Measurements from ENCODE around the gene SLC27A6.
"Not testable (repeated sequence)": the region's sequence is repeated elsewhere in the genome, so short reads cannot be mapped to it uniquely, and the experiment has no call there.

SLC27A6 gene

DNA sequence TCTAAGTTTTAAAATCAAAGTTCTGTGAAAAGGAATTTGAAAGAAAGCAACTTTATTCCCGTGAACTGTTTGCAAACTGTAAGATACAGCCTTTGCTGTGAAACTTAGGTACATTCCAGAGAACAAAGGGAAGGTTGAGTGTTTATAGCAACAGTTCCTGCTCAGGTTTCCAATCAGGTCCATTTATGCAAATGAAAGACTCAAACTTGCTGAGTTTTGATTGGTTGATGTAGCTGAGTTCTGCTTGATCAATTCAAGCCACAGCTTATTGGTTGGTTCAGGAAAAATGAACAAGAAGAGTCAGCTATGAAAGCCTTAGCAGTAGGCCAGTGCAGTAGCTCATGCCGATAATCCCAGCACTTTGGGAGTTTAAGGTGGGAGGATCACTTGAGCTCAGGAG, 37.9 kb downstream of the SLC27A6 start:
- no peak for DNase-seq (ENCODE audit: low read depth)
- Histone ChIP-seq H3K27me3 (replicated peaks; ENCODE audit: control insufficient read depth, insufficient read depth, low read length) (no peaks in the 10 kb centered on the region), H3K36me3 (ENCODE audit: control insufficient read depth, insufficient read depth, low read length, severe bottlenecking) (no peaks in the 10 kb centered on the region), H3K4me3 (ENCODE audit: low read length) (no peak overlapping the region), H3K4me1 (ENCODE audit: control insufficient read depth, insufficient read depth, low read length) (no peaks in the 10 kb centered on the region), H3K9ac (ENCODE audit: low read length) (no peak overlapping the region), H3K9me3 (ENCODE audit: control insufficient read depth, low read length) (no peaks in the 10 kb centered on the region)

DNA sequence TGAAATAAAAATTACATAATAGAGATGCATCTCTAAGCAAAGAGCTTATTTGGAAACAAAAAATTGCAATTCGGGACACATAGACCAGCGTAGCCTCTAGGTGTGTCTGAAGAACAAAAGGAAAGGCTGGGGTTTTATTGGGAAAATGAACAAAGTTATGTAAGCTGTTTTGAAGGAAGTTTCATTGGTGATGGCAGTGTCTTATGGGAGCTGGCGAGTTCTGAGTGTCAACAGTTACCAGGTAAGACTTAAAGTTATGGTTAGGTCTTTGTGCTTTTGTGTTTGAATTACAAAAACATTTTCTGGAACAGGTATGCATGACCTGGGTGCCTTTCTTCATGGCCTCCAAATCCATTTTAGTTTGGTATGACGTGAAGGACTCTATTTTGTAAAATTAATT, 48.9 kb downstream of the SLC27A6 start:
- H3K27me3 ChIP-seq (replicated peaks; ENCODE audit: control insufficient read depth, insufficient read depth, low read length), result no peaks in the 10 kb centered on the region
- H3K4me3 ChIP-seq (ENCODE audit: low read length), result no peak overlapping the region
- no peak for DNase-seq (ENCODE audit: low read depth)
- H3K9ac ChIP-seq (ENCODE audit: low read length), result no peak overlapping the region
- no peaks in the 10 kb centered on the region for H3K4me1 ChIP-seq (ENCODE audit: control insufficient read depth, insufficient read depth, low read length)
- no peaks in the 10 kb centered on the region for H3K9me3 ChIP-seq (ENCODE audit: control insufficient read depth, low read length)
- H3K36me3 ChIP-seq (ENCODE audit: control insufficient read depth, insufficient read depth, low read length, severe bottlenecking), result no peaks in the 10 kb centered on the region

DNA sequence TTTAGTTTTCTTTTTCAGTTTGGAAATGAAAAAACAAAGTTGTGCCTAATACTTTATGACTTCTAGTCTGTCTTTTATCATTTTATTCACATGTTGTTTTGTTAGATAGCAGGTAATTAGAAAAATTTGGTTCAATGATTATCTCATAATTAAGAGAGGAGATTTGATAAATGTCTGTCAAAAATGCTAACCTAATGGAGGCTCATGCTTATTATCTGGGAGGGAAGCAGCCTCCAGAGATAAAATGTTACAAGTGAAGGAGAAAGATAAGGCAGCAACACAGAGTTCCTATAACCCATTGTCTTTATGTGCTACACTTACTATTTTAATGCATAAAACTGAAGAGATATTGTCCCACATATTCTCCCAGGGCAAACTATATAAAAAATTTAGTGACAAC, 53.5 kb downstream of the SLC27A6 start:
- H3K9ac ChIP-seq (ENCODE audit: low read length), result no peak overlapping the region
- H3K9me3 ChIP-seq (ENCODE audit: control insufficient read depth, low read length), result no peaks in the 10 kb centered on the region
- H3K36me3 ChIP-seq (ENCODE audit: control insufficient read depth, insufficient read depth, low read length, severe bottlenecking), result no peaks in the 10 kb centered on the region
- H3K27me3 ChIP-seq (replicated peaks; ENCODE audit: control insufficient read depth, insufficient read depth, low read length), result no peaks in the 10 kb centered on the region
- H3K4me3 ChIP-seq (ENCODE audit: low read length), result no peak overlapping the region
- no peaks in the 10 kb centered on the region for H3K4me1 ChIP-seq (ENCODE audit: control insufficient read depth, insufficient read depth, low read length)
- no peak for DNase-seq (ENCODE audit: low read depth)

DNA sequence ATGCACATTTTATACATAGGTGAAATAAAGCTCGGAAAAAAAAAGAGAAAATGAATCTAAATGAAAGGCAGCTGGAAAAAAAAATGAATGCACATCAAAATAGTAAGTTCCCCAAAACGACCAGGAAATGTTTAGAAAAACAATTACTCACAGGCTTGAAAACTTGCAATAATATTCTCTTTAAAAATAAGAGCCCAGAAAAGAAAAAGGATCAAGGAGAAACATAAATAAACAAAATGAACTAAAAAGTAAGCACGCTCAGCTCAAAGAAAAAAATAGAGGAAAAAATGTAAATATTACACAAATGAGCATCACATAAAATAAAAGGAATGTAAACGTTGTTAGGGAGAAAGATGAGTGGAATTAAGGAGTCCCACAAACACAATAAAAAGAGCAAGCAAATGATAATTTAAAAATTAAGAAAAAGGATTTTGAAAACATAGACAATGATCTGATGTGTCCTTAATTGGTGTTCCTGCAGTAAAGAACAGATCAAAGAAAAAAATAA, 54.2 kb downstream of the SLC27A6 start:
- H3K36me3 ChIP-seq (ENCODE audit: control insufficient read depth, insufficient read depth, low read length, severe bottlenecking), result no peaks in the 10 kb centered on the region
- H3K27me3 ChIP-seq (replicated peaks; ENCODE audit: control insufficient read depth, insufficient read depth, low read length), result no peaks in the 10 kb centered on the region
- H3K9me3 ChIP-seq (ENCODE audit: control insufficient read depth, low read length), result no peaks in the 10 kb centered on the region
- DNase-seq (ENCODE audit: low read depth), result peak; percentile 47
- no peaks in the 10 kb centered on the region for H3K4me1 ChIP-seq (ENCODE audit: control insufficient read depth, insufficient read depth, low read length)
- no peak overlapping the region for H3K9ac ChIP-seq (ENCODE audit: low read length)
- H3K4me3 ChIP-seq (ENCODE audit: low read length), result no peak overlapping the region

DNA sequence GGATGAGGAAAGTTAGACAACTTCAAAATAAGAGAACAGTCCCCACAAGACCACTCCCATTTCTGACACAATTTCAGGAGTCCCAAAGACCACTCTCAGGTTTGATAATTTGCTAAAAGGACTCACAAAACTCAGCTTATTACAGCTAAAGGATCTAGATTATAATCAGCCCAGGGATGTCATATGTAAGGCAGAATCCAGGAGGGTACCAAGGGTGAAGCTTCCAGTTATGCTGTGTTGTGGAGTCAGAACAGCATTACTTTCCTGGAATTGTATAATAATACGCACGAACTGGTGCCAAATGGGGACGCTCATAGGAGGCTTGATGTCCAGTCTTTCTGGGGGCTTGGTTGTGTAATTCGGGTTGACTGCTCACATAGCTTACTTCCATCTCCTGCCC, 55.4 kb downstream of the SLC27A6 start:
- Histone ChIP-seq H3K9ac (ENCODE audit: low read length) (no peak overlapping the region), H3K4me3 (ENCODE audit: low read length) (no peak overlapping the region), H3K36me3 (ENCODE audit: control insufficient read depth, insufficient read depth, low read length, severe bottlenecking) (no peaks in the 10 kb centered on the region), H3K4me1 (ENCODE audit: control insufficient read depth, insufficient read depth, low read length) (no peaks in the 10 kb centered on the region), H3K9me3 (ENCODE audit: control insufficient read depth, low read length) (no peaks in the 10 kb centered on the region), H3K27me3 (replicated peaks; ENCODE audit: control insufficient read depth, insufficient read depth, low read length) (no peaks in the 10 kb centered on the region)
- no peak for DNase-seq (ENCODE audit: low read depth)

DNA sequence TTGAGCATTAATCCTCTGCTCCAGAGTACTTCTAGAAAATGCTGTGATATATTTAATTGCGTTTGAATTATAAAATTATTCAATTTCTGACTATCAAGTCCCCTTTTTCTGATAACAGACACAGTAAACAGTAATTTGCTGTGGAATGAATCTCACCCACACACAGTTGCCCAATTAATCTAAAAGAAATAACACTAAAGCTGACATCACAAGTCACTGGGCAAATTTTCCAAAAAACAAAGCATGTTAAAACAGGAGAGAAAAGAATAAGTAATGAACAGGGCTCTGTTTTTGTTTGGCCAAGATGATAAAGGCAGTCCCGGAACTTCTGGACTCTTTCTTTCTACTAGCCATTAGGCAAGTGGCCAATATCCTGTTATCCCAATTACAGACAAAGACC, 56.5 kb downstream of the SLC27A6 start:
- no peak for DNase-seq (ENCODE audit: low read depth)
- Histone ChIP-seq H3K9me3 (ENCODE audit: control insufficient read depth, low read length) (no peaks in the 10 kb centered on the region), H3K36me3 (ENCODE audit: control insufficient read depth, insufficient read depth, low read length, severe bottlenecking) (no peaks in the 10 kb centered on the region), H3K9ac (ENCODE audit: low read length) (no peak overlapping the region), H3K4me3 (ENCODE audit: low read length) (no peak overlapping the region), H3K4me1 (ENCODE audit: control insufficient read depth, insufficient read depth, low read length) (no peaks in the 10 kb centered on the region), H3K27me3 (replicated peaks; ENCODE audit: control insufficient read depth, insufficient read depth, low read length) (no peaks in the 10 kb centered on the region)

DNA sequence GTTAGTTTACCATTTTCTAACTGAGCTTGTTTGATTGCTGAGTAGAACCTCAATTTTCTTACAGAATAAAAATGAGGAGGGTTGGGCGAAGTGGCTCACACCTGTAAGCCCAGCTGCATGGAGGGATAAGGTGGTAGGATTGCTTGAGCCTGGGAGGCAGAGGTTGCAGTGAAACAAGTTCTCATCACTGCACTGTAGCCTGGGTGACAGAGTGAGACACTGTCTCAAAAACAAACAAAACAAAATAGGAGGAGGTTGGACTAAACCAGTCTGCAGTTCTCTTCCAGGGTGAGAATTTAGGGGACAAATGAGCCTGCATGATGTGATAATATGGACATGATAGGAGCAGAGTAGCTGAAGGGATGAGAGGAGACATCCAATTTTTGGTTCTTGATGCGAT, 57.3 kb downstream of the SLC27A6 start:
- DNase-seq (ENCODE audit: low read depth), result no peak
- no peaks in the 10 kb centered on the region for H3K27me3 ChIP-seq (replicated peaks; ENCODE audit: control insufficient read depth, insufficient read depth, low read length)

DNA sequence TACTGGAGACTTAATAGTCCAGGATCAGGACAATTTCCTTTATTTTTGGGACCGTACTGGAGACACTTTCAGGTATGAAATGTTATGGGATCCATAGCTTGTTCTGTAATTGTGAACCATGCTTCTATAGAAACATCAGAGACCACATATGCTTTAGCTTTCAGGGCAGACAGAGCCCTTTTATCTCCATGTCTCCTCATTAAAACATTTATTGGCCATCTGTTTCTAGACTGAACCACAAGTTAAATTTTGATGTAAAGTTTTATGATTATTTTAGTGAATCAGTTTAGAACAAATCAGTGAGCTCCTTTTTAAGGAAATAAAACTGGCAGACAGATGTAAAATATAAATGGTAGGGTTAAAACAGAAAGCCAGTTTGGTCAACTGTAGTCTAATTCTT, 62.0 kb downstream of the SLC27A6 start:
- no peaks in the 10 kb centered on the region for H3K36me3 ChIP-seq (ENCODE audit: control insufficient read depth, insufficient read depth, low read length, severe bottlenecking)
- DNase-seq (ENCODE audit: low read depth), result no peak
- H3K4me1 ChIP-seq (ENCODE audit: control insufficient read depth, insufficient read depth, low read length), result no peaks in the 10 kb centered on the region
- H3K9ac ChIP-seq (ENCODE audit: low read length), result no peak overlapping the region
- H3K4me3 ChIP-seq (ENCODE audit: low read length), result no peak overlapping the region
- no peaks in the 10 kb centered on the region for H3K27me3 ChIP-seq (replicated peaks; ENCODE audit: control insufficient read depth, insufficient read depth, low read length)
- H3K9me3 ChIP-seq (ENCODE audit: control insufficient read depth, low read length), result no peaks in the 10 kb centered on the region

More for the DNA sequence above, 57.3 kb downstream of the SLC27A6 start:
- Histone ChIP-seq H3K9ac (ENCODE audit: low read length) (no peak overlapping the region), H3K9me3 (ENCODE audit: control insufficient read depth, low read length) (no peaks in the 10 kb centered on the region), H3K4me3 (ENCODE audit: low read length) (no peak overlapping the region), H3K4me1 (ENCODE audit: control insufficient read depth, insufficient read depth, low read length) (no peaks in the 10 kb centered on the region), H3K36me3 (ENCODE audit: control insufficient read depth, insufficient read depth, low read length, severe bottlenecking) (no peaks in the 10 kb centered on the region)

DNA sequence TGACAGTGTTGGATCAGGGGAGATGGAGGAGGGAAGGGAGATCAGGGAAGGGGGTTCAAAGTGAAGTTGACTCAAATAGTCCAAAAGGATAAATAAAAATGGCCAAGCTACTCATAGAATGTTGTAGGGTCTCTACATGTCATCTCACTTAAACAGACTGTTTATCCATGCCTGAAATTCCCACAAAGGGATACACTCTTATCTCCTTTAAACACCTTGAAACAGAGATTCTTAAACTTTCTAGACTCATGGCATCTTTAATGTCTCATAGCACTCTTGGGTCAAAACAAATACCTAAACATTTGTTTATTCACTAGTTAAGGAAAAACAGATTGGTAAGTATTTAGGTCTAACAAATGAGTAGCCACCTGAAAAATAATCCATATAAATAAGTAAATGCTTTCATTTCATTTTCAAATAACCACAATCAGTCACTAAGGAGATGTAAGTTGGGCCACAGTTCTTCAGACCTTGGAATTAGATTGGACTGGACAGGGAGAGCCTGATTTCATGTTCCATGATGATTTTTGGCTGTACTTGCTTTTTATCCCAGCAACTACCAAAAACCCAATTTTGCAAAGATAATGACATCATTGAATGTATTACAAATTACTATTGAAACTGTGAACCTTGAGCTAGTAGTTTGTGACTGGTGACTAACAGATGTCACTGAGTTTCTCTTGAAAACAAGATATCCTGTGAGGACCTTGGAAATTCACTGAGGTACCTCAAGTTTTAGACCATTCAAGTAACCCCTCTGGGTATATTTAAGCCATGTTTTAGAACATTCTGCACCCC, 66.8 kb downstream of the SLC27A6 start:
- no peak overlapping the region for H3K9ac ChIP-seq (ENCODE audit: low read length)
- H3K36me3 ChIP-seq (ENCODE audit: control insufficient read depth, insufficient read depth, low read length, severe bottlenecking), result no peaks in the 10 kb centered on the region

DNA sequence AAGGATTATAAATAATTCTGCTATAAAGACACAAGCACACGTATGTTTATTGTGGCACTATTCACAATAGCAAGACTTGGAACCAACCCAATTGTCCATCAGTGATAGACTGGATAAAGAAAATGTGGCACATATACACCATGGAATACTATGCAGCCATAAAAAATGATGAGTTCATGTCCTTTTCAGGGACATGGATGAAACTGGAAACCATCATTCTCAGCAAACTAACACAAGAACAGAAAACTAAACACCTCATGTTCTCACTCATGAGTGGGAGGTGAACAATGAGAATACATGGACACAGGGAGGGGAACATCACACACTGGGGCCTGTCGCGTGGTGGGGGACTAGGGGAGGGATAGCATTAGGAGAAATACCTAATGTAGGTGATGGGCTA, 71.0 kb downstream of the SLC27A6 start:
- H3K9ac ChIP-seq (ENCODE audit: low read length); H3K9me3 ChIP-seq (ENCODE audit: control insufficient read depth, low read length); H3K4me1 ChIP-seq (ENCODE audit: control insufficient read depth, insufficient read depth, low read length): not testable (repeated sequence)

More for the DNA sequence above, 66.8 kb downstream of the SLC27A6 start:
- no peak for DNase-seq (ENCODE audit: low read depth)
- no peak overlapping the region for H3K4me3 ChIP-seq (ENCODE audit: low read length)
- H3K9me3 ChIP-seq (ENCODE audit: control insufficient read depth, low read length), result no peaks in the 10 kb centered on the region
- no peaks in the 10 kb centered on the region for H3K4me1 ChIP-seq (ENCODE audit: control insufficient read depth, insufficient read depth, low read length)
- no peaks in the 10 kb centered on the region for H3K27me3 ChIP-seq (replicated peaks; ENCODE audit: control insufficient read depth, insufficient read depth, low read length)

DNA sequence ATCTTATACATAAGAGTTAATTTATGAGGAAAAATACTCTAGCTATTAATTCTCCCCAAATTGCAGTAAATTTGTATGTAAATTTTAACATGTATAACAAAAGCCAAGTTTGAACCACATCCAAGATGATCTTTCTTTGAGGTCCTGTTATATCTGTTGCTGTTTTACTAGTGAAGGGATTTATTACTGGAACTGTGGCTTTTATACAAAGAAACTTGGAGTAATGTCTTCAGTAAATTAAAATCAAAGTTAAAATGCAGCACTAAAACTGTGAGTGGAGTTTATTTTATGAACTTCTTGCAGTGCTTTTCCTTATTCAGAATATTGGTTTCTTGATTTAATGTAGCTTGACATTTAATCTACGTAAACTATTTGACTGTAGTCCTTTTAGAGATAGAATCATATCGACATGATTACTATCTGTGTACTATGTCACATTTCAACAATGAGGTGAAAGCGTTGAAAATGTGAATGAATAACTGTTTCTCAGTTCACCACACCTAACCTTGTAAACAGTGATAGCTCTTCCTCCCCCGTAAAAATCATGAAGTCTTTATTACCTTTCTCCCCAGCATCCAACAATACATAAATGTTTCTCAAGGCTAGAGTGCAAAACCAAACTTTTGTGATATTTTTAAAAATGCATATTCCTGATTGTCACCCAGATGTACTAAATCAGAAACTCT, 76.1 kb downstream of the SLC27A6 start:
- Histone ChIP-seq H3K27me3 (replicated peaks; ENCODE audit: control insufficient read depth, insufficient read depth, low read length) (no peaks in the 10 kb centered on the region), H3K4me1 (ENCODE audit: control insufficient read depth, insufficient read depth, low read length) (no peaks in the 10 kb centered on the region), H3K9ac (ENCODE audit: low read length) (no peak overlapping the region), H3K36me3 (ENCODE audit: control insufficient read depth, insufficient read depth, low read length, severe bottlenecking) (no peaks in the 10 kb centered on the region), H3K9me3 (ENCODE audit: control insufficient read depth, low read length) (peaks cover 10% of the 10 kb centered on the region), H3K4me3 (ENCODE audit: low read length) (no peak overlapping the region)
- DNase-seq (ENCODE audit: low read depth), result no peak

More for the DNA sequence above, 71.0 kb downstream of the SLC27A6 start:
- not testable (repeated sequence) for H3K27me3 ChIP-seq (replicated peaks; ENCODE audit: control insufficient read depth, insufficient read depth, low read length); DNase-seq (ENCODE audit: low read depth); H3K36me3 ChIP-seq (ENCODE audit: control insufficient read depth, insufficient read depth, low read length, severe bottlenecking); H3K4me3 ChIP-seq (ENCODE audit: low read length)

Data from adipocyte (in vitro differentiated cells).